Cerebellar cortex (tissue), 1 donor: ENCODE measurements around the gene FBXO27.
"Not testable (repeated sequence)": the region's sequence is repeated elsewhere in the genome, so short reads cannot be mapped to it uniquely, and the experiment has no call there.

Experiments used
- DNase-seq: peaks from one replicate; pipeline ENCODE4 v3.0.0-alpha.2; 2015; ENCODE audit warnings: low spot score

Gene FBXO27

DNA sequence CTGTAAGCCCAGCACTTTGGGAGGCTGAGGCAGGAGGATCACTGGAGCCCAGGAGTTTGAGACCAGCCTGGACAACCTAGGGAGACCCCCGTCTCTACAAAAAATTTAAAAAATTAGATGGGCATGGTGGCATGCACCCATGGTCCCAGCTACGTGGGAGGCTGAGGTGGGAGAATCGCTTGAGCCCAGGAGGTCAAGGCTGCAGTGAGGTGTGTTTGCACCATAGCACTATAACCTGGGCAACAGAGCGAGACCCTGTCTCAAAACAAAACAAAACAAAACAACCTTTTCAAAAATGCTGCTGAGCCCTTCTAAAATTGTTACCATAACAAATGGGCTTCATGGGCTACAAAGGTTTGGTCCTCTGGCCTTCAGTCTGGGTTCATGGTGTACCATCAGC is 43.7 kb downstream of the FBXO27 start:
- DNase-seq = not testable (repeated sequence)

- DNase-seq = not testable (repeated sequence)
Observed at GRCh38 chr19:38987745-38988144, 44.6 kb downstream of the FBXO27 start.

GRCh38 chr19:38985262-38985661 is 47.1 kb downstream of the FBXO27 start:
- no peak for DNase-seq

DNA sequence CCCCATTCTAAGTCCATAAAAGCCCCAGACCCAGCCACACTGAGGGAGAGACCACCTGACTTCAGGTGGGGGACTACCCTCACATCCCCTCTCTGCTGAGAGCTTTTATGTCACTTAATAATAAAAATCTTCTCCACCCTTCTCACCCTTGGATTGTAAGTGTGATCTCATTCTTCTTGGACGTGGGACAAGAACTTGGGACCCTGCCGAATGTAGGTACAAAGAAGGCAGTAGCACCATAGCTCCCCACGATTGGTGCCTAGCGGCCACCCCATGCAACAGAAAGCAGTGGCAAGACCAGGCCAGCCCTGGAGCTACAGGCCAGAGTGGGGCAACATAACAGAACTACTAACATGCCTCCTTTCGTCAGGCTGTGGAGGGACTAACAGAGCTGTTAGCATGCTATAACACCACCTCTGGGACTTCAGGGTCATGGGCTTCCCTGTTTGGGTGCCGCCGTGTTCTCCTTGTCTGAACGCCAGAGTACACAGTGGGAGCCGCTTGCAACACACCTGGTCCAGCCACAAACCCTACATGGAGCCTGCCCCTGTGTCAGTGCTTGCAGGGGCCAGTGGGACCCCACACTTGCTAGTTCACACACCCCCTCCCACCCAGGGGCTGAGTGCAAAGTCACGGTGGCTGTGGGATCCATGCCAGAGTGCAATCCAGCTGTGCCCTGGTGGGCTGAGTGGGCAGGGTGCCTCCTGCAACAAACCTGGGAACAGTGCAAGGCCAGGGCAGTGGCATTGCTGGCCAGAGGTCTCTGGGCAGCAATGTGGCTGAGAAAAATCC is 51.6 kb downstream of the FBXO27 start:
- no peak for DNase-seq

DNA sequence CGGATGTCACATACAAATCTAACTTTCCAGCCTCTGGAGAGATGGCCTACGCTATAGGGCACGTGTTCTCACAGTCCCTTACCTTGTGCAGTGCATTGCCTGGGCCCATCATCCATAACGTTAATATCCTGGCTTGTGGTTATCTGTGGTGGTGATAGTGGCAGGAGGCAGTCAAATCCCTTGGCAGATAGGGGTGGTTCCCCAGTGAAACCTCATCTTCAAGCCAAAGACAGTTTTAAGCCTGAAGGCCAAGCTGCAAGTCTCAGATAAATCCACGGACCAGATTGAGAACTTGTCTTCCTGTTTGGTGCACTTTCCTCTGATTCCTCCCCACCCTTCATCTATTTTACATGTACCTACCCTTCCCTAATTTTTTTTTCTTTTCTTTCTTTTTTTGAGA is 52.5 kb downstream of the FBXO27 start:
- DNase-seq = no peak

GRCh38 chr19:38978326-38978689 is 54.0 kb downstream of the FBXO27 start:
- no peak for DNase-seq

- no peak for DNase-seq
Observed at GRCh38 chr19:38977445-38978325, 54.7 kb downstream of the FBXO27 start.

DNA sequence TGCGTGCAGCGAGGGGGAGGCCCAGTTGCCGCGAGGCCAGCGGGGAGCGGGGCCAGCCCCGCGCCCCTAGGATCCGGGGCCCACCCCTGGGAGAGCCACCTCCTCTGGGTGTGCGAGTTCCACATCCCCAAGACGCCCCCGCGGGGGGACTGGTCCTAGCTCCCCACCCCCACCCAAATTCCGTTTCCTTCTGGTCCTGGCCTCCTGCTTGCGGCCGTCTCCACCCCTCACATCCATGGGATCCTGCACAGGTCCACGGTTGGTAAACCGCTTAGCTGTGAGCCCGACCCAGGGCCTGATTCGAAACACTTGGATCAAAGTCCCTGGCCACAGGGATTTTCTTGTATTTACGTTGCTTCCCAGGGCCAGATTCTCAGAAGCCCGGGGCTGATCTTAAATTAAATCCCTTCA is 56.5 kb downstream of the FBXO27 start:
- DNase-seq = peak; percentile 75

GRCh38 chr19:38975214-38975860 is 57.0 kb downstream of the FBXO27 start, which contains the start of gene FBXO17:
TSS of gene FBXO17 (minus strand) at chr19:38975742. CDS start at chr19:38950319, 25,423 bp downstream.
- DNase-seq = peak; percentile 69

DNA sequence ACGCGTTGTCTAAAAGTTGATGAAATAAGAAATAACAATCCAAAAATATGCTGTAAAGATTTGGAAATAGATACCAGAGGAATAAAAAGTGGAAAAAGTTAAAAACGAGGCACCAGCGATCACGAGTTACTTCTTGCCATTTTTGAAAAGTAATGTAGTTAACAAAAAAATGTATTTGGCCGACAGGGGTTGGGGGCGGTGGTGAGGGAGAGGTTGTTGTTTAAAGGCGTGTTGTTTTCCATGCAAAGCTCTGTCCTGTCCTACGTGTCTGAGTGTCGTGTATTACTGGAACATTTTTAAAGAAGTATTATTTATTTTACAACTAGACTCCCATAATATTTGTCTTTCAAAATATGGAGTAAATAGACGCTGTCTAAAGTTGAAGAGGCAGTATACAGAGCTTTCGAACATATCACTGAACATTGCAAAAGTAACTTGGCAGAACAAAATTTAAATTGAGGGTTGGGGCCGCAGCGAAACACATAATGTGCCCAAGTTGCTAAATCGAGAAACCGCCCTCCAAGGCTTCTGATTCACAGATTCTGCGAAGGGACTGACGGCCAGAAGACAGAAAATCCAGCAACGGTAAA is 57.6 kb downstream of the FBXO27 start:
- DNase-seq = no peak
